K562 (cell line): ENCODE measurements around the gene PCDH12. TPM values are rescaled to one million over a fixed set of nuclear protein-coding genes. Genes with fewer than 3 reads are reported as not detected.
A peak's percentile ranks its signal among the peaks of the same experiment; 100 is the strongest.
"Not testable (repeated sequence)": the region's sequence is repeated elsewhere in the genome, so short reads cannot be mapped to it uniquely, and the experiment has no call there.

Source experiments
- ATAC-seq: fragments of 200-7000 bp; cut with Tn5 transposase; 3 replicates; pipeline ENCODE4 v1.9.1; 2020; ENCODE audit warnings: moderate library complexity
- BruUV-seq: library from RNA; stranded (reverse); fragments of 400-500 nt; replicated peaks from 2 replicates; lab custom pipeline; 2021; lab: Mats Ljungman, UMichigan
- CTCF ChIA-PET: fragments of 300-600 bp; formaldehyde crosslinking; extraction: SDS; loops from one replicate; lab custom pipeline; 2021; ENCODE audit warnings: low intra/inter-chr PET ratio; lab: Yijun Ruan, JAX
- POLR2A ChIA-PET: fragments of 300-600, 350-650 bp; sonication (Branson Sonifier 250); formaldehyde crosslinking; extraction: SDS; loops from one replicate; lab custom pipeline; 2021; ENCODE audit warnings: antibody characterized with exemption, inconsistent platforms; lab: Yijun Ruan, JAX
- DNase-seq, 4 experiments: peaks; one replicate each; pipeline versions ENCODE4 v3.0.0 to v3.0.0-alpha.2; 2011 to 2018; ENCODE audit warnings: low spot score in 3 of 4, mixed read lengths in 3 of 4; ENCODE audit errors: extremely low read depth in 1 of 4
- FAIRE-seq: peaks from 2 replicates; lab custom pipeline; 2011; peaks lifted over from hg19 to GRCh38; lab: Jason Lieb, UNC
- H2AFZ ChIP-seq: 2 replicates; pipeline ENCODE4 v1.6.0; 2011; ENCODE audit warnings: low read depth, low read length, control low read depth, inconsistent platforms
- H3K27ac ChIP-seq: fragments of 200-600 bp; 3 replicates; pipeline ENCODE4 v1.8.0; 2011; ENCODE audit warnings: low read depth, mild to moderate bottlenecking, control low read depth, inconsistent platforms, low read length, moderate library complexity, mixed read lengths; ENCODE audit errors: extremely low read depth
- H3K27me3 ChIP-seq, 2 experiments: fragments of 300-600 bp in 1 of 2; 2 replicates in 1 of 2; 3 replicates in 1 of 2; pipeline versions ENCODE4 v1.6.0 to v1.8.0; 2011; ENCODE audit warnings: inconsistent platforms in 2 of 2, low read length in 2 of 2, mild to moderate bottlenecking in 1 of 2, mixed read lengths in 1 of 2, moderate library complexity in 1 of 2; ENCODE audit not compliant: control insufficient read depth in 2 of 2, insufficient read depth in 2 of 2
- H3K36me3 ChIP-seq: fragments of 300-600 bp; 3 replicates; pipeline ENCODE4 v1.8.0; 2011; ENCODE audit warnings: mild to moderate bottlenecking, low read length, inconsistent platforms; ENCODE audit not compliant: control insufficient read depth, insufficient read depth
- H3K4me1 ChIP-seq, 2 experiments: fragments of 200-600 bp in 1 of 2; replicated peaks in 1 of 2; 2 replicates in 1 of 2; 3 replicates in 1 of 2; pipeline versions ENCODE4 v1.5.1 to v1.8.0; 2011; ENCODE audit warnings: inconsistent platforms in 2 of 2, low read length in 2 of 2, mild to moderate bottlenecking in 1 of 2, mixed read lengths in 1 of 2, moderate library complexity in 1 of 2; ENCODE audit not compliant: control insufficient read depth in 2 of 2, insufficient read depth in 2 of 2
- H3K4me2 ChIP-seq: 2 replicates; pipeline ENCODE4 v1.6.1; 2011; ENCODE audit warnings: low read length, control low read depth, inconsistent platforms, mixed read lengths; ENCODE audit not compliant: insufficient read depth
- H3K4me3 ChIP-seq: fragments of 200-600 bp; sonication (generic), shearing (Covaris generic); 2 replicates; pipeline ENCODE4 v1.5.1; 2016; ENCODE audit warnings: control low read depth, inconsistent platforms
- H3K79me2 ChIP-seq: fragments of 200-600 bp; 3 replicates; pipeline ENCODE4 v1.8.0; 2011; ENCODE audit warnings: low read length, inconsistent platforms; ENCODE audit not compliant: control insufficient read depth, insufficient read depth
- H3K9ac ChIP-seq, 2 experiments: 2 replicates each; pipeline versions ENCODE4 v1.6.0 to v1.6.1; 2011; ENCODE audit warnings: low read depth in 2 of 2, low read length in 2 of 2, control low read depth in 1 of 2, inconsistent platforms in 1 of 2, mild to moderate bottlenecking in 1 of 2, mixed read lengths in 1 of 2; ENCODE audit not compliant: insufficient read depth in 1 of 2
- H3K9me1 ChIP-seq: one replicate; pipeline ENCODE4 v1.6.0; 2011; ENCODE audit warnings: inconsistent platforms, mild to moderate bottlenecking, low read length, moderate library complexity; ENCODE audit not compliant: control insufficient read depth, insufficient read depth
- H3K9me3 ChIP-seq: replicated peaks from 2 replicates; pipeline ENCODE4 v1.5.1; 2011; ENCODE audit warnings: low read depth, low read length, inconsistent platforms; ENCODE audit not compliant: control insufficient read depth, insufficient read depth
- H4K20me1 ChIP-seq: replicated peaks from 2 replicates; pipeline ENCODE4 v1.6.1; 2011; ENCODE audit warnings: low read length, inconsistent platforms, mixed read lengths; ENCODE audit not compliant: control insufficient read depth, insufficient read depth
- ARHGAP35 ChIP-seq: fragments of 450-650 bp; IDR thresholded peaks from 2 replicates; pipeline ENCODE4 v1.6.1; 2018; ENCODE audit not compliant: partially characterized antibody
- CBFA2T2 ChIP-seq: fragments of 450-650 bp; conservative IDR thresholded peaks from 2 replicates; pipeline ENCODE4 v1.6.1; 2017; ENCODE audit warnings: mild to moderate bottlenecking
- CBFA2T3 ChIP-seq: fragments of 450-650 bp; IDR thresholded peaks from 2 replicates; pipeline ENCODE4 v1.6.1; 2017
- DPF2 ChIP-seq: fragments of 450-650 bp; IDR thresholded peaks from 2 replicates; pipeline ENCODE4 v1.6.1; 2016
- KDM1A ChIP-seq, 2 experiments: fragments of 450-650 bp; IDR thresholded peaks; 2 replicates each; pipeline ENCODE4 v1.6.1; 2016; ENCODE audit warnings: mild to moderate bottlenecking in 2 of 2
- ZNF12 ChIP-seq: sonication (generic); formaldehyde crosslinking; IDR thresholded peaks from 2 replicates; pipeline ENCODE4 v1.4.0; 2020; ENCODE audit warnings: mild to moderate bottlenecking, missing genetic modification reagents
- WGBS: fragments of 100-300 bp; shearing (Covaris generic); methylation state at CpG from one replicate; pipeline ENCODE4 v1.1.6; 2016; ENCODE audit warnings: low coverage, mixed read lengths; ENCODE audit not compliant: insufficient coverage; ENCODE audit errors: missing lambda C conversion rate; 5-methylcytosine and 5-hydroxymethylcytosine counted together
- in situ Hi-C: fragments of 300-500 bp; cut with MboI; formaldehyde crosslinking; loops from 4 replicates; pipeline ENCODE4 v1.15.0; 2018; ENCODE audit warnings: inconsistent platforms, mixed read lengths
- intact Hi-C: fragments of 100-400 bp; cut with micrococcal nuclease; formaldehyde crosslinking; loops from 2 replicates; pipeline ENCODE4 v1.14.2; 2022
- polyA plus RNA-seq, 8 experiments: library from polyadenylated mRNA; depleted of rRNA in 4 of 8; stranded (reverse) in 5 of 8; unstranded in 3 of 8; fragments of >200 nt; fragmentation: Nextera tagmentation in 2 of 8; fragmentation: Illumina TruSeq in 1 of 8; extraction: Ambion mirVana in 2 of 8; extraction: Trizol in 1 of 8; gene quantifications; 2 replicates each; pipeline versions ENCODE4 v1.2.1 to v1.2.3, GENCODE V29; 2011 to 2014; ENCODE audit warnings: inconsistent platforms in 1 of 8, missing spikeins in 1 of 8
- total RNA-seq, 7 experiments: library from RNA; depleted of rRNA in 6 of 7; stranded (reverse); fragments of >200 nt in 6 of 7; fragmentation: Illumina TruSeq in 2 of 7; extraction: Trizol in 2 of 7; gene quantifications; 2 replicates each; pipeline versions ENCODE4 v1.2.1 to v1.2.3, GENCODE V29; 2011 to 2021; ENCODE audit warnings: low replicate concordance in 1 of 7

PCDH12 gene
- total and polyA plus RNA-seq, 9 of the 15 experiments (the other 6 are each of a cell fraction or from before 2014, with no cell fraction given): 0.01 to 0.04 (median 0.01) TPM; not detected in 4

GRCh38 chr5:141922827-141923447 lies 35.1 kb downstream of the PCDH12 start:
- intact Hi-C loops: loop anchor here (2.0 kb wide), 1 partner anchor 74 kb away; no protein-coding TSS in a partner anchor
- H3K4me3 ChIP-seq: peak overlapping the region; percentile 76
- peak overlapping the region; percentile 91 for H3K27ac ChIP-seq
- H3K27me3 ChIP-seq, H4K20me1 ChIP-seq, FAIRE-seq, CTCF ChIA-PET, BruUV-seq, in situ Hi-C loops, H3K9me3 ChIP-seq, H3K9me1 ChIP-seq: not testable (repeated sequence)
- peaks cover 20 to 26% of the 10 kb centered on the region in 2 experiments; a peak in 4 of 5 replicates for H3K4me1 ChIP-seq
- peak; percentile 20 for TF ChIP-seq ARHGAP35
- TF ChIP-seq KDM1A (IDR thresholded peaks at IDR 0.05): peak; percentile 15 to 29; a peak in 1 of 4 replicates
- TF ChIP-seq CBFA2T3: peak; percentile 52
- TF ChIP-seq CBFA2T2: peak; percentile 17; the same call in 1 of the 2 replicates
- TF ChIP-seq ZNF12 (CRISPR knock-in tag): 0 out of 2 replicates have a peak, but pooled peaks have one; percentile 9
- TF ChIP-seq DPF2: 0 out of 2 replicates have a peak, but pooled peaks have one; percentile 4
- ATAC-seq: peak; percentile 12
- peak overlapping the region; percentile 98 for H2AFZ ChIP-seq
- H3K79me2 ChIP-seq: peaks cover 21% of the 10 kb centered on the region
- DNase-seq: peak in 2 of 4 experiments; percentile 30 to 35
- peaks cover 27% of the 10 kb centered on the region for H3K36me3 ChIP-seq
- 12% methylated on average over 21 of the region's 28 CpGs for WGBS
- POLR2A ChIA-PET: interaction anchor here (0.6 to 2.2 kb wide), 13 partner anchors 8 to 289 kb away, joined by 3 to 10 read pairs (median 5); partner anchors contain the start of gene RNF14
- H3K9ac ChIP-seq: peak overlapping the region; percentile 83 to 99
- H3K4me2 ChIP-seq: peak overlapping the region; percentile 90
